K562 (cell line): ENCODE measurements around the gene YKT6.

Experiments
- ATF1 ChIP-seq, 2 experiments: fragments of 450-650 bp in 1 of 2; IDR thresholded peaks; 2 replicates each; pipeline ENCODE4 v1.6.1; 2016; ENCODE audit warnings: missing compliant biosample characterization in 1 of 2, missing genetic modification characterization in 1 of 2
- CREM ChIP-seq: IDR thresholded peaks from 2 replicates; pipeline ENCODE4 v1.6.1; 2014; ENCODE audit warnings: antibody characterized with exemption, low read depth
- MITF ChIP-seq: IDR thresholded peaks from 2 replicates; pipeline ENCODE4 v1.6.1; 2014; ENCODE audit warnings: antibody characterized with exemption
- MTA3 ChIP-seq: fragments of 450-650 bp; formaldehyde crosslinking; IDR thresholded peaks from 2 replicates; pipeline ENCODE4 v1.6.1; 2017; ENCODE audit warnings: mild to moderate bottlenecking, borderline replicate concordance
- NRF1 ChIP-seq, 2 experiments: fragments of 450-650 bp; IDR thresholded peaks in 1 of 2; conservative IDR thresholded peaks in 1 of 2; 2 replicates each; pipeline ENCODE4 v1.6.1; 2014; ENCODE audit warnings: mild to moderate bottlenecking in 2 of 2
- SRF ChIP-seq, 2 experiments: fragments of 250-450, 450-650 bp in 1 of 2; sonication (Bioruptor Pico) in 1 of 2; sonication (generic) in 1 of 2; formaldehyde crosslinking; IDR thresholded peaks; 2 replicates each; pipeline versions ENCODE4 v1.5.0 to v1.5.1; 2020 to 2022; ENCODE audit warnings: mild to moderate bottlenecking in 1 of 2, missing genetic modification reagents in 1 of 2
- TF ChIP-seq, protein P1 (sequence below): fragments of 450-650 bp; formaldehyde crosslinking; IDR thresholded peaks from 2 replicates; pipeline ENCODE4 v1.4.0; 2020; ENCODE audit warnings: mild to moderate bottlenecking, moderate library complexity
- TF ChIP-seq, protein P2 (sequence below): fragments of 450-650 bp; IDR thresholded peaks from 2 replicates; pipeline ENCODE4 v1.6.1; 2018; ENCODE audit not compliant: partially characterized antibody

DNA sequence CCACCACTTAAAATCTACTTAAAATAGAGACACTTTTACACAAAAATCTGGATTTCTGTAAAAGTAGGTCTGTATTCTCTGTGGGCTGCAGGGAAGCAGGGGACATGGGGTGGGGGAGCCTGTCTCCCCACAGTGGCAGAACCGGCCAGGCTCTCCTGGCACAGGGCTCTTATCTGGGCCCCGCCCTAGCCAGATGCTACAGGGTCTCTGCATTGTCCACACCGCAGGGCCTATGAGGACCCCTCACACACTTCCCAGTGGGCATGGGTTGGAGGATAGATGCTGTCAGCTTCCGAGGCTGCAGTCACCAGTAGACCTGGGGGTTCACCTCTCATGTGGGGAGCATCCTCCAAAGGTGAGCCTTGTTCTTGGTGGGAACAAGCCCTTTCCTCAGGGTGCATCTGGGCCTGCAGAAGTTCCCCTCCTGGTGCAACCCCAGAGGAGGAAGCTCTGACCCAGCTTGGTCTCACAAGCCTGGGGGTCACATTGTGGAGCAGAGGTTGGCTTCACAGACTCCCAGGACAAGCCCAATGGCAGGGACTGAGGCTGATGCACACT, 44.2 kb upstream of the YKT6 start:
- TF ChIP-seq MTA3 (no peak), SRF (CRISPR knock-in tag; IDR thresholded peaks at IDR 0.05) (no peak), ATF1 (CRISPR knock-in tag; IDR thresholded peaks at IDR 0.05) (no peak), ATF1 (tag; IDR thresholded peaks at IDR 0.05) (no peak), CREM (no peak), MITF (no peak), NRF1 (conservative IDR thresholded peaks at IDR 0.05 in 1 of 2, IDR thresholded peaks at IDR 0.05 in 1 of 2) (no peak)
- TF ChIP-seq, protein P1, sequence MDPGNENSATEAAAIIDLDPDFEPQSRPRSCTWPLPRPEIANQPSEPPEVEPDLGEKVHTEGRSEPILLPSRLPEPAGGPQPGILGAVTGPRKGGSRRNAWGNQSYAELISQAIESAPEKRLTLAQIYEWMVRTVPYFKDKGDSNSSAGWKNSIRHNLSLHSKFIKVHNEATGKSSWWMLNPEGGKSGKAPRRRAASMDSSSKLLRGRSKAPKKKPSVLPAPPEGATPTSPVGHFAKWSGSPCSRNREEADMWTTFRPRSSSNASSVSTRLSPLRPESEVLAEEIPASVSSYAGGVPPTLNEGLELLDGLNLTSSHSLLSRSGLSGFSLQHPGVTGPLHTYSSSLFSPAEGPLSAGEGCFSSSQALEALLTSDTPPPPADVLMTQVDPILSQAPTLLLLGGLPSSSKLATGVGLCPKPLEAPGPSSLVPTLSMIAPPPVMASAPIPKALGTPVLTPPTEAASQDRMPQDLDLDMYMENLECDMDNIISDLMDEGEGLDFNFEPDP (CRISPR knock-in tag) = no peak
- TF ChIP-seq, protein P2, sequence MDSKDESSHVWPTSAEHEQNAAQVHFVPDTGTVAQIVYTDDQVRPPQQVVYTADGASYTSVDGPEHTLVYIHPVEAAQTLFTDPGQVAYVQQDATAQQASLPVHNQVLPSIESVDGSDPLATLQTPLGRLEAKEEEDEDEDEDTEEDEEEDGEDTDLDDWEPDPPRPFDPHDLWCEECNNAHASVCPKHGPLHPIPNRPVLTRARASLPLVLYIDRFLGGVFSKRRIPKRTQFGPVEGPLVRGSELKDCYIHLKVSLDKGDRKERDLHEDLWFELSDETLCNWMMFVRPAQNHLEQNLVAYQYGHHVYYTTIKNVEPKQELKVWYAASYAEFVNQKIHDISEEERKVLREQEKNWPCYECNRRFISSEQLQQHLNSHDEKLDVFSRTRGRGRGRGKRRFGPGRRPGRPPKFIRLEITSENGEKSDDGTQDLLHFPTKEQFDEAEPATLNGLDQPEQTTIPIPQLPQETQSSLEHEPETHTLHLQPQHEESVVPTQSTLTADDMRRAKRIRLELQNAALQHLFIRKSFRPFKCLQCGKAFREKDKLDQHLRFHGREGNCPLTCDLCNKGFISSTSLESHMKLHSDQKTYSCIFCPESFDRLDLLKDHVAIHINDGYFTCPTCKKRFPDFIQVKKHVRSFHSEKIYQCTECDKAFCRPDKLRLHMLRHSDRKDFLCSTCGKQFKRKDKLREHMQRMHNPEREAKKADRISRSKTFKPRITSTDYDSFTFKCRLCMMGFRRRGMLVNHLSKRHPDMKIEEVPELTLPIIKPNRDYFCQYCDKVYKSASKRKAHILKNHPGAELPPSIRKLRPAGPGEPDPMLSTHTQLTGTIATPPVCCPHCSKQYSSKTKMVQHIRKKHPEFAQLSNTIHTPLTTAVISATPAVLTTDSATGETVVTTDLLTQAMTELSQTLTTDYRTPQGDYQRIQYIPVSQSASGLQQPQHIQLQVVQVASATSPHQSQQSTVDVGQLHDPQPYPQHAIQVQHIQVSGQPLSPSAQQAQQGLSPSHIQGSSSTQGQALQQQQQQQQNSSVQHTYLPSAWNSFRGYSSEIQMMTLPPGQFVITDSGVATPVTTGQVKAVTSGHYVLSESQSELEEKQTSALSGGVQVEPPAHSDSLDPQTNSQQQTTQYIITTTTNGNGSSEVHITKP = no peak
